ENCODE results near the gene EXT2.

- TF ChIP-seq CTCF (conservative IDR thresholded peaks at IDR 0.05; ENCODE audit: low read depth, low read length) = no peak
- TF ChIP-seq EZH2 (IDR thresholded peaks at IDR 0.05; ENCODE audit: low read length, unreplicated experiment) = no peak
These were observed 146.4 kb downstream of the EXT2 start for GRCh38 chr11:44241851-44242250.
